IMR-90 (cell line): Measurements from ENCODE around the gene EML3. TPM values are rescaled to one million over a fixed set of nuclear protein-coding genes. Genes with fewer than 3 reads are reported as not detected.

ENCODE experiments used
- ATAC-seq: fragments of 200-7000 bp; cut with Tn5 transposase; 2 replicates; pipeline ENCODE4 v1.9.1; 2020; ENCODE audit warnings: low read depth, mild to moderate bottlenecking, moderate library complexity
- BruUV-seq: library from RNA; stranded (reverse); fragments of 400-500 nt; replicated peaks from 2 replicates; lab custom pipeline; 2021; lab: Mats Ljungman, UMichigan
- CTCF ChIA-PET: fragments of 300-600 bp; formaldehyde crosslinking; extraction: SDS; loops from one replicate; lab custom pipeline; 2021; ENCODE audit warnings: antibody characterized with exemption; lab: Yijun Ruan, JAX
- POLR2A ChIA-PET: fragments of 300-600 bp; sonication (Branson Sonifier 250); formaldehyde crosslinking; loops from one replicate; lab custom pipeline; 2022; ENCODE audit warnings: antibody characterized with exemption; ENCODE audit not compliant: unreplicated experiment; lab: Charles Lee
- DNase-seq: peaks from one replicate; pipeline ENCODE4 v3.0.0; 2013
- H2AFZ ChIP-seq: replicated peaks from 2 replicates; pipeline ENCODE3; 2013; ENCODE audit warnings: low read length, mild to moderate bottlenecking; ENCODE audit not compliant: poor library complexity
- H2AK5ac ChIP-seq: 2 replicates; pipeline ENCODE4 v1.6.1; 2013; ENCODE audit warnings: low read depth, low read length, inconsistent platforms
- H2AK9ac ChIP-seq: replicated peaks from 2 replicates; pipeline ENCODE3; 2013; ENCODE audit warnings: mild to moderate bottlenecking, low read depth, low read length, moderate library complexity; ENCODE audit not compliant: poor library complexity
- H2BK120ac ChIP-seq: 2 replicates; pipeline ENCODE4 v1.6.1; 2013; ENCODE audit warnings: low read depth, low read length, inconsistent platforms
- H2BK15ac ChIP-seq: 3 replicates; pipeline ENCODE4 v1.6.1; 2013; ENCODE audit warnings: low read depth, low read length, inconsistent platforms
- H2BK20ac ChIP-seq: 2 replicates; pipeline ENCODE4 v1.6.1; 2013; ENCODE audit warnings: low read depth, mild to moderate bottlenecking, inconsistent platforms, low read length, moderate library complexity
- H2BK5ac ChIP-seq: 2 replicates; pipeline ENCODE4 v1.6.1; 2013; ENCODE audit warnings: mild to moderate bottlenecking, low read depth, low read length, inconsistent platforms; ENCODE audit not compliant: poor library complexity, severe bottlenecking
- H3K14ac ChIP-seq: replicated peaks from 2 replicates; pipeline ENCODE4 v1.6.1; 2013; ENCODE audit warnings: low read depth, low read length, inconsistent platforms
- H3K18ac ChIP-seq: 2 replicates; pipeline ENCODE4 v1.6.1; 2013; ENCODE audit warnings: low read depth, low read length, control low read depth
- H3K23ac ChIP-seq: 2 replicates; pipeline ENCODE4 v1.6.1; 2013; ENCODE audit warnings: low read depth, low read length, inconsistent platforms
- H3K27ac ChIP-seq: 2 replicates; pipeline ENCODE4 v1.5.1; 2013; ENCODE audit warnings: mild to moderate bottlenecking, control low read depth, low read length; ENCODE audit not compliant: insufficient read depth
- H3K27me3 ChIP-seq: 2 replicates; pipeline ENCODE4 v1.6.1; 2013; ENCODE audit warnings: low read length; ENCODE audit not compliant: control insufficient read depth, insufficient read depth
- H3K36me3 ChIP-seq: 2 replicates; pipeline ENCODE4 v1.6.1; 2013; ENCODE audit warnings: low read length, mixed read lengths; ENCODE audit not compliant: control insufficient read depth, insufficient read depth
- H3K4ac ChIP-seq: 2 replicates; pipeline ENCODE4 v1.6.1; 2013; ENCODE audit warnings: low read depth, low read length, inconsistent platforms
- H3K4me1 ChIP-seq: 2 replicates; pipeline ENCODE4 v1.6.1; 2013; ENCODE audit warnings: low read length, mixed read lengths; ENCODE audit not compliant: control insufficient read depth, insufficient read depth
- H3K4me2 ChIP-seq: 2 replicates; pipeline ENCODE4 v1.6.1; 2013; ENCODE audit warnings: low read depth, mild to moderate bottlenecking, control low read depth, low read length, moderate library complexity
- H3K4me3 ChIP-seq: 2 replicates; pipeline ENCODE4 v1.5.1; 2013; ENCODE audit warnings: low read depth, mild to moderate bottlenecking, control low read depth, low read length, moderate library complexity; ENCODE audit not compliant: insufficient read depth
- H3K56ac ChIP-seq: 2 replicates; pipeline ENCODE4 v1.6.1; 2013; ENCODE audit warnings: low read length, inconsistent platforms; ENCODE audit not compliant: insufficient read depth; ENCODE audit errors: extremely low read depth
- H3K79me1 ChIP-seq, 2 experiments: 2 replicates each; pipeline ENCODE4 v1.6.1; 2013; ENCODE audit warnings: low read length in 2 of 2, inconsistent platforms in 1 of 2, low read depth in 1 of 2
- H3K9ac ChIP-seq: 2 replicates; pipeline ENCODE4 v1.6.1; 2013; ENCODE audit warnings: low read depth, low read length, control low read depth
- H3K9me1 ChIP-seq: 2 replicates; pipeline ENCODE4 v1.6.1; 2013; ENCODE audit warnings: low read length, inconsistent platforms; ENCODE audit not compliant: insufficient read depth
- H3K9me3 ChIP-seq: 2 replicates; pipeline ENCODE4 v1.6.1; 2013; ENCODE audit warnings: low read length; ENCODE audit not compliant: control insufficient read depth, insufficient read depth
- H4K20me1 ChIP-seq: 2 replicates; pipeline ENCODE4 v1.6.1; 2013; ENCODE audit warnings: low read length, inconsistent platforms; ENCODE audit not compliant: insufficient read depth
- H4K5ac ChIP-seq: 2 replicates; pipeline ENCODE4 v1.6.1; 2013; ENCODE audit warnings: mild to moderate bottlenecking, low read depth, low read length, control low read depth
- H4K8ac ChIP-seq, 2 experiments: 2 replicates each; pipeline ENCODE4 v1.6.1; 2013; ENCODE audit warnings: low read depth in 2 of 2, low read length in 2 of 2, control low read depth in 1 of 2, inconsistent platforms in 1 of 2
- H4K91ac ChIP-seq: 2 replicates; pipeline ENCODE4 v1.6.1; 2013; ENCODE audit warnings: low read depth, low read length, inconsistent platforms; ENCODE audit not compliant: insufficient read depth
- BHLHE40 ChIP-seq: fragments of 150-350 bp; IDR thresholded peaks from 2 replicates; pipeline ENCODE4 v1.6.1; 2016; ENCODE audit warnings: mild to moderate bottlenecking, low read depth, low read length
- CEBPB ChIP-seq: IDR thresholded peaks from 2 replicates; pipeline ENCODE4 v1.6.1; 2012; ENCODE audit warnings: low read depth, low read length, improper control_type of control experiment
- CHD1 ChIP-seq: IDR thresholded peaks from 2 replicates; pipeline ENCODE4 v1.6.1; 2012; ENCODE audit warnings: low read depth, low read length, improper control_type of control experiment
- FOS ChIP-seq: fragments of 150-350 bp; IDR thresholded peaks from 2 replicates; pipeline ENCODE4 v1.6.1; 2016; ENCODE audit warnings: low read depth, low read length
- MAFK ChIP-seq: IDR thresholded peaks from 2 replicates; pipeline ENCODE4 v1.6.1; 2012; ENCODE audit warnings: low read depth, low read length, improper control_type of control experiment
- MAZ ChIP-seq: IDR thresholded peaks from 2 replicates; pipeline ENCODE4 v1.6.1; 2012; ENCODE audit warnings: low read depth, mild to moderate bottlenecking, low read length, improper control_type of control experiment, moderate library complexity, borderline replicate concordance
- MXI1 ChIP-seq: IDR thresholded peaks from 2 replicates; pipeline ENCODE4 v1.6.1; 2012; ENCODE audit warnings: low read depth, mild to moderate bottlenecking, low read length, moderate library complexity, borderline replicate concordance
- NFE2L2 ChIP-seq: fragments of 150-350 bp; IDR thresholded peaks from 2 replicates; pipeline ENCODE4 v1.6.1; 2016; ENCODE audit warnings: low read depth, mild to moderate bottlenecking, low read length
- POLR2A ChIP-seq: IDR thresholded peaks from 2 replicates; pipeline ENCODE4 v1.6.1; 2012; ENCODE audit warnings: mild to moderate bottlenecking, low read depth, low read length
- RAD21 ChIP-seq: IDR thresholded peaks from 2 replicates; pipeline ENCODE4 v1.6.1; 2012; ENCODE audit warnings: low read length, improper control_type of control experiment
- RCOR1 ChIP-seq: IDR thresholded peaks from 2 replicates; pipeline ENCODE4 v1.6.1; 2012; ENCODE audit warnings: mild to moderate bottlenecking, low read length, improper control_type of control experiment; ENCODE audit not compliant: insufficient replicate concordance
- RFX5 ChIP-seq: IDR thresholded peaks from 2 replicates; pipeline ENCODE4 v1.8.0; 2012; ENCODE audit warnings: low read depth, mild to moderate bottlenecking, low read length, moderate library complexity
- SMC3 ChIP-seq: fragments of 150-350 bp; IDR thresholded peaks from 2 replicates; pipeline ENCODE4 v1.6.1; 2016; ENCODE audit warnings: low read depth, mild to moderate bottlenecking, antibody characterized with exemption, low read length, moderate library complexity
- WGBS, 2 experiments: methylation state at CpG; one replicate each; pipeline versions ENCODE4 v1.1.5 to v1.1.7; 2013; ENCODE audit warnings: missing lambda C conversion rate in 2 of 2; ENCODE audit not compliant: insufficient read length in 1 of 2; ENCODE audit errors: extremely low coverage in 2 of 2; 5-methylcytosine and 5-hydroxymethylcytosine counted together
- dilution Hi-C: fragments of 300-500 bp; cut with HindIII; formaldehyde crosslinking; loops from one replicate; pipeline ENCODE4 v1.14.3; 2018; ENCODE audit warnings: low sequenced_read_pairs; ENCODE audit not compliant: unreplicated experiment
- in situ Hi-C: fragments of 300-500 bp; cut with MboI; formaldehyde crosslinking; loops from 3 replicates; pipeline ENCODE4 v1.14.3; 2019; ENCODE audit warnings: low sequenced_read_pairs, inconsistent platforms, mixed read lengths
- intact Hi-C: fragments of 100-400 bp; cut with micrococcal nuclease; formaldehyde crosslinking; loops from 2 replicates; pipeline ENCODE4 v1.10.0; 2022
- polyA plus RNA-seq, 3 experiments: library from polyadenylated mRNA; depleted of rRNA; stranded (reverse); fragments of >200 nt; gene quantifications; 2 replicates each; pipeline ENCODE4 v1.2.3, GENCODE V29; 2012; ENCODE audit warnings: low replicate concordance in 1 of 3
- total RNA-seq: library from RNA; depleted of rRNA; stranded (reverse); fragments of >200 nt; gene quantifications from 2 replicates; pipeline ENCODE4 v1.2.3, GENCODE V29; 2012
- TF ChIP-seq, protein P1 (sequence below): fragments of 150-350 bp; IDR thresholded peaks from 2 replicates; pipeline ENCODE4 v1.6.1; 2016; ENCODE audit warnings: low read depth, mild to moderate bottlenecking, low read length, moderate library complexity, borderline replicate concordance
- TF ChIP-seq, protein P2 (sequence below): conservative IDR thresholded peaks from 2 replicates; pipeline ENCODE4 v1.5.1; 2012; ENCODE audit warnings: mild to moderate bottlenecking, low read depth, low read length, improper control_type of control experiment
- TF ChIP-seq, protein P3 (sequence below): fragments of 150-350 bp; IDR thresholded peaks from 2 replicates; pipeline ENCODE4 v1.6.1; 2017; ENCODE audit warnings: mild to moderate bottlenecking, antibody characterized with exemption, low read length, low read depth

EML3 gene
- total and polyA plus RNA-seq, 2 of the 4 experiments (the other 2 are of a cell fraction): 5.0 to 24.7 TPM

DNA sequence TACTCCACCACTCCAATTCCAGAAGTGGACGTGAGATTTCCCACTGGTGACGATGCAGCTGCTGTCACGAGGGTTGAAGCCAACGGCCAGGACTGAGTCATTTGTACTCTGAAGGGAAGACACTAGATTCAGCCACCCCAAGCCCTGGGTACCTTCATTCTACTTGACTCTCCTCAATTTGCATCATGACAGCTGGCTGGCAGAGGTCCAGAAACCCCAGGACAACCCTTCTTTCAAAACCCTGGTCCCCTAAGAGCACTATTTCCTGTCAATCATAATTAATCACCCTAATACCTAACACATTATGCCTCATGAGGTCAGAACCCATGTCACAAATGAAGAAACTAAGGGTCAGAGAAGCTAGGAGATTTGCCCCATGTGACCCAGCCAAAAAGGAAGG is 4.9 kb downstream of the EML3 start:
- H3K14ac ChIP-seq: no peak overlapping the region
- H2BK20ac ChIP-seq: no peak overlapping the region
- H3K9me1 ChIP-seq: peaks cover 5% of the 10 kb centered on the region
- no peak overlapping the region for H2AK5ac ChIP-seq
- TF ChIP-seq MAFK (no peak), SMC3 (no peak), MAZ (no peak), CHD1 (no peak), RAD21 (no peak), BHLHE40 (no peak), POLR2A (no peak), RCOR1 (no peak), NFE2L2 (no peak), MXI1 (no peak), CEBPB (no peak), RFX5 (no peak), FOS (no peak)
- TF ChIP-seq, protein P1, sequence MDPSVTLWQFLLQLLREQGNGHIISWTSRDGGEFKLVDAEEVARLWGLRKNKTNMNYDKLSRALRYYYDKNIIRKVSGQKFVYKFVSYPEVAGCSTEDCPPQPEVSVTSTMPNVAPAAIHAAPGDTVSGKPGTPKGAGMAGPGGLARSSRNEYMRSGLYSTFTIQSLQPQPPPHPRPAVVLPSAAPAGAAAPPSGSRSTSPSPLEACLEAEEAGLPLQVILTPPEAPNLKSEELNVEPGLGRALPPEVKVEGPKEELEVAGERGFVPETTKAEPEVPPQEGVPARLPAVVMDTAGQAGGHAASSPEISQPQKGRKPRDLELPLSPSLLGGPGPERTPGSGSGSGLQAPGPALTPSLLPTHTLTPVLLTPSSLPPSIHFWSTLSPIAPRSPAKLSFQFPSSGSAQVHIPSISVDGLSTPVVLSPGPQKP: no peak
- TF ChIP-seq, protein P2, sequence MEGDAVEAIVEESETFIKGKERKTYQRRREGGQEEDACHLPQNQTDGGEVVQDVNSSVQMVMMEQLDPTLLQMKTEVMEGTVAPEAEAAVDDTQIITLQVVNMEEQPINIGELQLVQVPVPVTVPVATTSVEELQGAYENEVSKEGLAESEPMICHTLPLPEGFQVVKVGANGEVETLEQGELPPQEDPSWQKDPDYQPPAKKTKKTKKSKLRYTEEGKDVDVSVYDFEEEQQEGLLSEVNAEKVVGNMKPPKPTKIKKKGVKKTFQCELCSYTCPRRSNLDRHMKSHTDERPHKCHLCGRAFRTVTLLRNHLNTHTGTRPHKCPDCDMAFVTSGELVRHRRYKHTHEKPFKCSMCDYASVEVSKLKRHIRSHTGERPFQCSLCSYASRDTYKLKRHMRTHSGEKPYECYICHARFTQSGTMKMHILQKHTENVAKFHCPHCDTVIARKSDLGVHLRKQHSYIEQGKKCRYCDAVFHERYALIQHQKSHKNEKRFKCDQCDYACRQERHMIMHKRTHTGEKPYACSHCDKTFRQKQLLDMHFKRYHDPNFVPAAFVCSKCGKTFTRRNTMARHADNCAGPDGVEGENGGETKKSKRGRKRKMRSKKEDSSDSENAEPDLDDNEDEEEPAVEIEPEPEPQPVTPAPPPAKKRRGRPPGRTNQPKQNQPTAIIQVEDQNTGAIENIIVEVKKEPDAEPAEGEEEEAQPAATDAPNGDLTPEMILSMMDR: no peak
- TF ChIP-seq, protein P3, sequence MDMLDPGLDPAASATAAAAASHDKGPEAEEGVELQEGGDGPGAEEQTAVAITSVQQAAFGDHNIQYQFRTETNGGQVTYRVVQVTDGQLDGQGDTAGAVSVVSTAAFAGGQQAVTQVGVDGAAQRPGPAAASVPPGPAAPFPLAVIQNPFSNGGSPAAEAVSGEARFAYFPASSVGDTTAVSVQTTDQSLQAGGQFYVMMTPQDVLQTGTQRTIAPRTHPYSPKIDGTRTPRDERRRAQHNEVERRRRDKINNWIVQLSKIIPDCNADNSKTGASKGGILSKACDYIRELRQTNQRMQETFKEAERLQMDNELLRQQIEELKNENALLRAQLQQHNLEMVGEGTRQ: no peak
- H3K23ac ChIP-seq: no peak overlapping the region
- H3K4ac ChIP-seq: no peak overlapping the region
- H3K56ac ChIP-seq: no peak overlapping the region
- intact Hi-C loops (no loop called here), in situ Hi-C loops (no loop called here), dilution Hi-C loops (no loop called here)
- H3K4me3 ChIP-seq: no peak overlapping the region
- H3K4me1 ChIP-seq: peaks cover 7% of the 10 kb centered on the region
- no peak overlapping the region for H3K27ac ChIP-seq
- no peak overlapping the region for H2BK15ac ChIP-seq
- H2AK9ac ChIP-seq: no peak overlapping the region
- ATAC-seq (no peak), DNase-seq (no peak)
- H3K79me1 ChIP-seq: peaks cover 14 to 30% of the 10 kb centered on the region in 2 experiments; a peak in 3 of 4 replicates
- H3K36me3 ChIP-seq: peaks cover 35% of the 10 kb centered on the region
- no peak overlapping the region for H3K18ac ChIP-seq
- H4K8ac ChIP-seq: no peak overlapping the region
- no peak overlapping the region for H4K5ac ChIP-seq
- no peaks in the 10 kb centered on the region for H3K9me3 ChIP-seq
- H2BK120ac ChIP-seq: no peak overlapping the region
- BruUV-seq: no TSS peak
- H4K20me1 ChIP-seq: no peaks in the 10 kb centered on the region; the same call in 1 of the 2 replicates
- no peak overlapping the region for H2BK5ac ChIP-seq
- CTCF ChIA-PET: no interaction called here
- POLR2A ChIA-PET: no interaction called here
- H3K4me2 ChIP-seq: no peak overlapping the region
- no peak overlapping the region for H2AFZ ChIP-seq
- H4K91ac ChIP-seq: no peak overlapping the region
- no peak overlapping the region for H3K9ac ChIP-seq
- H3K27me3 ChIP-seq: no peaks in the 10 kb centered on the region
- 70% methylated on average over 4 of the region's 4 CpGs; no CpG with 5 or more reads in 1 of the 2 experiments for WGBS, 2 experiments
